DOHH2 (cell line): Measurements from ENCODE around the gene ERVK3-1.

Source experiments
- H3F3A ChIP-seq: fragments of 200-600 bp; sonication (generic), shearing (Covaris generic); 2 replicates; pipeline ENCODE4 v1.6.0; 2016; ENCODE audit warnings: antibody characterized with exemption, mild to moderate bottlenecking; ENCODE audit not compliant: control insufficient read depth, insufficient read depth
- H3K27ac ChIP-seq: fragments of 200-600 bp; sonication (generic); 2 replicates; pipeline ENCODE4 v1.5.1; 2014; ENCODE audit warnings: low read depth, mild to moderate bottlenecking, low read length, moderate library complexity
- H3K27me3 ChIP-seq: fragments of 200-600 bp; sonication (generic); 2 replicates; pipeline ENCODE4 v1.6.1; 2014; ENCODE audit warnings: mild to moderate bottlenecking, low read length, mixed read lengths; ENCODE audit not compliant: control insufficient read depth
- H3K36me3 ChIP-seq: fragments of 200-600 bp; sonication (generic); 2 replicates; pipeline ENCODE4 v1.6.1; 2014; ENCODE audit warnings: mild to moderate bottlenecking, low read length, moderate library complexity, mixed read lengths; ENCODE audit not compliant: control insufficient read depth
- H3K4me1 ChIP-seq: fragments of 200-600 bp; sonication (generic); 2 replicates; pipeline ENCODE4 v1.6.1; 2014; ENCODE audit warnings: mild to moderate bottlenecking, low read length, mixed read lengths; ENCODE audit not compliant: control insufficient read depth
- H3K4me2 ChIP-seq: fragments of 200-600 bp; sonication (generic); 2 replicates; pipeline ENCODE4 v1.6.0; 2014; ENCODE audit warnings: mild to moderate bottlenecking, low read length, moderate library complexity
- H3K4me3 ChIP-seq: fragments of 200-600 bp; sonication (generic); 2 replicates; pipeline ENCODE4 v1.5.1; 2014; ENCODE audit warnings: mild to moderate bottlenecking, low read length, mixed read lengths
- H3K79me2 ChIP-seq: fragments of 200-600 bp; sonication (generic); 2 replicates; pipeline ENCODE4 v1.6.1; 2014; ENCODE audit warnings: mild to moderate bottlenecking, low read length, mixed read lengths; ENCODE audit not compliant: control insufficient read depth
- H3K9me2 ChIP-seq: fragments of 200-600 bp; sonication (generic); replicated peaks from 2 replicates; pipeline ENCODE4 v1.6.1; 2014; ENCODE audit warnings: mild to moderate bottlenecking, low read length, mixed read lengths; ENCODE audit not compliant: control insufficient read depth
- H3K9me3 ChIP-seq: fragments of 200-600 bp; sonication (generic); 2 replicates; pipeline ENCODE4 v1.6.1; 2014; ENCODE audit warnings: antibody characterized with exemption, low read length, mixed read lengths; ENCODE audit not compliant: control insufficient read depth, insufficient read depth
- H4K20me1 ChIP-seq: fragments of 200-600 bp; sonication (generic); 2 replicates; pipeline ENCODE4 v1.6.0; 2014; ENCODE audit warnings: low read depth, mild to moderate bottlenecking, antibody characterized with exemption, low read length, moderate library complexity; ENCODE audit not compliant: control insufficient read depth, insufficient read depth
- CTCF ChIP-seq: fragments of 200-600 bp; sonication (generic); IDR thresholded peaks from one replicate; pipeline ENCODE4 v1.5.1; 2014; ENCODE audit warnings: antibody characterized with exemption, mild to moderate bottlenecking, low read depth, low read length; ENCODE audit not compliant: poor library complexity, severe bottlenecking
- EZH2phosphoT487 ChIP-seq: fragments of 200-600 bp; sonication (generic); IDR thresholded peaks from 2 replicates; pipeline ENCODE4 v1.6.1; 2017; ENCODE audit warnings: borderline replicate concordance, mild to moderate bottlenecking, antibody characterized with exemption, low read length, moderate library complexity, mixed read lengths

ERVK3-1 gene

GRCh38 chr19:58294743-58295374 is 10.3 kb upstream of the ERVK3-1 start:
- no peaks in the 10 kb centered on the region for H3K79me2 ChIP-seq
- H3K9me3 ChIP-seq, result peaks cover 34% of the 10 kb centered on the region; the same call in 1 of the 2 replicates
- H3F3A ChIP-seq, result no peaks in the 10 kb centered on the region
- H3K9me2 ChIP-seq, result no peaks in the 10 kb centered on the region
- no peaks in the 10 kb centered on the region for H4K20me1 ChIP-seq
- H3K27ac ChIP-seq, result no peak overlapping the region
- TF ChIP-seq CTCF (no peak), EZH2phosphoT487 (no peak)
- H3K4me1 ChIP-seq, result no peaks in the 10 kb centered on the region
- no peak overlapping the region for H3K4me2 ChIP-seq
- H3K4me3 ChIP-seq, result no peak overlapping the region
- peaks cover 68% of the 10 kb centered on the region for H3K36me3 ChIP-seq
- H3K27me3 ChIP-seq, result no peaks in the 10 kb centered on the region

- Histone ChIP-seq H3K36me3 (peaks cover 76% of the 10 kb centered on the region), H4K20me1 (no peaks in the 10 kb centered on the region), H3K4me1 (no peaks in the 10 kb centered on the region), H3F3A (no peaks in the 10 kb centered on the region), H3K27me3 (no peaks in the 10 kb centered on the region), H3K79me2 (no peaks in the 10 kb centered on the region), H3K9me3 (peaks cover 38% of the 10 kb centered on the region; the same call in 1 of the 2 replicates), H3K4me2 (no peak overlapping the region), H3K4me3 (no peak overlapping the region), H3K9me2 (no peaks in the 10 kb centered on the region), H3K27ac (no peak overlapping the region)
- TF ChIP-seq EZH2phosphoT487 (no peak), CTCF (no peak)
Observed at GRCh38 chr19:58296104-58296503, 9.1 kb upstream of the ERVK3-1 start.

- Histone ChIP-seq H3K36me3 (peaks cover 46% of the 10 kb centered on the region), H4K20me1 (no peaks in the 10 kb centered on the region), H3K9me3 (peaks cover 15% of the 10 kb centered on the region; the same call in 1 of the 2 replicates), H3K4me2 (no peak overlapping the region), H3K9me2 (no peaks in the 10 kb centered on the region), H3K27me3 (no peaks in the 10 kb centered on the region), H3K27ac (no peak overlapping the region), H3K4me1 (peaks cover 7% of the 10 kb centered on the region), H3K79me2 (peaks cover 4% of the 10 kb centered on the region), H3F3A (no peaks in the 10 kb centered on the region), H3K4me3 (no peak overlapping the region)
- TF ChIP-seq CTCF, result no peak
- TF ChIP-seq EZH2phosphoT487, result no peak
Observed at GRCh38 chr19:58300620-58301019, 4.6 kb upstream of the ERVK3-1 start.
